NCI-H1417 treated with DMSO at 0.1 percent for 48 hours (cell line): ENCODE measurements around the gene SPATS2L.

ENCODE experiments used
- DNase-seq: peaks from one replicate; lab custom pipeline; 2025; lab: John Stamatoyannopoulos, UW

Gene SPATS2L

GRCh38 chr2:200306196-200306930 is at the start of gene SPATS2L:
Gene SPATS2L (plus strand): TSS chr2:200306693. CDS start chr2:200389245, 82,552 bp downstream.
- DNase-seq: no peak

GRCh38 chr2:200257570-200257969 is 48.9 kb upstream of the SPATS2L start:
- no peak for DNase-seq

- DNase-seq: no peak
These were observed 48.4 kb upstream of the SPATS2L start for GRCh38 chr2:200258081-200258480.

GRCh38 chr2:200258881-200259576 is 47.5 kb upstream of the SPATS2L start:
- DNase-seq: no peak

GRCh38 chr2:200259577-200259957 is 46.9 kb upstream of the SPATS2L start:
- no peak for DNase-seq

GRCh38 chr2:200262047-200262446 is 44.4 kb upstream of the SPATS2L start:
- DNase-seq: no peak

GRCh38 chr2:200263279-200263678 is 43.2 kb upstream of the SPATS2L start:
- no peak for DNase-seq

GRCh38 chr2:200264631-200265030 is 41.9 kb upstream of the SPATS2L start:
- DNase-seq: no peak

GRCh38 chr2:200266406-200266805 is 40.1 kb upstream of the SPATS2L start:
- DNase-seq: no peak

GRCh38 chr2:200267350-200267749 is 39.1 kb upstream of the SPATS2L start:
- DNase-seq: no peak

- no peak for DNase-seq
These were observed 35.8 kb upstream of the SPATS2L start for GRCh38 chr2:200270732-200271131.

GRCh38 chr2:200272320-200272719 is 34.2 kb upstream of the SPATS2L start:
- DNase-seq: no peak

- DNase-seq: no peak
These were observed 32.1 kb upstream of the SPATS2L start for GRCh38 chr2:200274116-200275075.

GRCh38 chr2:200275295-200276013 is 31.0 kb upstream of the SPATS2L start:
- no peak for DNase-seq

GRCh38 chr2:200276472-200276871 is 30.0 kb upstream of the SPATS2L start:
- DNase-seq: no peak

- no peak for DNase-seq
These were observed 27.7 kb upstream of the SPATS2L start for GRCh38 chr2:200278694-200279316.

- no peak for DNase-seq
These were observed 26.6 kb upstream of the SPATS2L start for GRCh38 chr2:200279857-200280256.

- no peak for DNase-seq
These were observed 19.9 kb upstream of the SPATS2L start for GRCh38 chr2:200286578-200286977.

GRCh38 chr2:200288670-200289429 is 17.6 kb upstream of the SPATS2L start:
- DNase-seq: no peak

GRCh38 chr2:200296118-200296517 is 10.4 kb upstream of the SPATS2L start:
- DNase-seq: no peak

- DNase-seq: no peak
These were observed 9.4 kb upstream of the SPATS2L start for GRCh38 chr2:200297100-200297499.
